ENCODE results near the gene GDF9. TPM values are rescaled to one million over a fixed set of nuclear protein-coding genes. Genes with fewer than 3 reads are reported as not detected.

Gene GDF9
- total RNA-seq, 1 experiment from 2014 or later, result 0.24 TPM

- Histone ChIP-seq H2BK5ac (ENCODE audit: insufficient read length, low read length) (no peak overlapping the region), H3K4ac (ENCODE audit: low read depth, low read length) (no peak overlapping the region), H3K9me3 (ENCODE audit: control insufficient read depth, low read depth, low read length) (no peaks in the 10 kb centered on the region), H2BK120ac (ENCODE audit: low read depth, low read length, poor library complexity, severe bottlenecking) (no peak overlapping the region), H4K8ac (replicated peaks; ENCODE audit: insufficient read length, low read depth, low read length) (no peak overlapping the region), H3K23ac (ENCODE audit: insufficient read length, low read depth, low read length) (no peak overlapping the region), H3K79me1 (ENCODE audit: insufficient read depth, low read depth, low read length, poor library complexity, severe bottlenecking) (no peaks in the 10 kb centered on the region), H2BK15ac (ENCODE audit: low read depth, low read length) (no peak overlapping the region), H3K4me1 (ENCODE audit: insufficient read depth, low read length) (no peaks in the 10 kb centered on the region), H3T11ph (ENCODE audit: low read length) (no peak overlapping the region), H3K9ac (ENCODE audit: extremely low read depth, insufficient read length, low read length) (no peak overlapping the region), H2AK5ac (ENCODE audit: insufficient read length, low read length) (no peak overlapping the region), H4K5ac (ENCODE audit: insufficient read length, low read depth, low read length) (no peak overlapping the region), H3K18ac (ENCODE audit: insufficient read length, low read depth, low read length) (no peak overlapping the region), H2AFZ (ENCODE audit: low read length) (no peak overlapping the region), H3K79me2 (ENCODE audit: insufficient read depth, low read length) (no peaks in the 10 kb centered on the region), H3K23me2 (ENCODE audit: insufficient read length, low read depth, low read length, poor library complexity, severe bottlenecking) (no peaks in the 10 kb centered on the region), H2BK12ac (ENCODE audit: insufficient read length, low read depth, low read length) (no peak overlapping the region), H4K91ac (ENCODE audit: insufficient read length, low read depth, low read length) (no peak overlapping the region), H3K56ac (ENCODE audit: insufficient read length, low read depth, low read length) (no peak overlapping the region), H3K27ac (ENCODE audit: insufficient read length, low read depth, low read length) (no peak overlapping the region), H3K4me2 (ENCODE audit: insufficient read depth, insufficient read length, low read length) (no peak overlapping the region), H4K20me1 (ENCODE audit: control insufficient read depth, insufficient read depth, insufficient read length) (no peaks in the 10 kb centered on the region), H3K14ac (ENCODE audit: insufficient read depth, low read length) (no peak overlapping the region), H2BK20ac (ENCODE audit: low read depth, low read length, poor library complexity, severe bottlenecking) (no peak overlapping the region), H3K27me3 (ENCODE audit: insufficient read depth, low read length) (no peaks in the 10 kb centered on the region; the same call in 1 of the 2 replicates)
- Mint-ChIP-seq H3K27me3 (ENCODE audit: low read depth) (peaks cover 13% of the 10 kb centered on the region), H3K36me3 (ENCODE audit: insufficient read depth in 1 of 3, low read depth in 3 of 3) (no peaks in the 10 kb centered on the region), H3K4me3 (no peak overlapping the region), H3K27ac (no peak overlapping the region), H3K9me3 (no peaks in the 10 kb centered on the region), H3K4me1 (no peaks in the 10 kb centered on the region; a peak in 1 of 4 replicates)
- TF ChIP-seq CTCF (conservative IDR thresholded peaks at IDR 0.05), result no peak
- WGBS (ENCODE audit: extremely low coverage, insufficient read length, low lambda C conversion rate), result no CpG with 5 or more reads among the region's 1 CpG
- DNase-seq, result no peak
These were observed 29.4 kb downstream of the GDF9 start for GRCh38 chr5:132836852-132837251.
